ENCODE data around the gene ERI2. TPM values are rescaled to one million over a fixed set of nuclear protein-coding genes. Genes with fewer than 3 reads are reported as not detected.

Gene ERI2
- total and polyA plus RNA-seq, 7 donors = 7.2 to 24.3 (median 16.4) TPM

DNA sequence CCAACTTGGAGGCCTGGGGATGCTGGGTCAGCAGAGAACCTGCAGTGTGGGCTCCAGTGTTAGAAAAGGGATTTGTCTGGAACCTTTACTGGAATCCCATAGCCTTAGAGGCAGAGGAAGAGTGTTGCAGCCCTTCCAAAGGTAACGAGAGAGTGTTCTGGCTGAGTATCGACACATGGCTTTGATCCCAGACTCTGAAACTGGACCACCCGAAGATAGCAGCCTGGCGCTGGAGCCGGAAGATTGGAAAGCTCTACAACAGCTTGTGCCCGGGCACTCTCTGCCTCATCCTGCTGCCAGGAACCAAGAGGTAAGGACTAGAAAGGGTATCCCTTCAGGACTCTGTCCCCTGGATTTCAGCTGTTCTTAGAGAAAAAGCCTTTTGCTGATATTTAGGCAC, 39.8 kb upstream of the ERI2 start:
- H3K9me3 ChIP-seq = no peaks in the 10 kb centered on the region
- H3K27me3 ChIP-seq = no peaks in the 10 kb centered on the region
- TF ChIP-seq POLR2AphosphoS5 (IDR thresholded peaks at IDR 0.05) (no peak), POLR2A (IDR thresholded peaks at IDR 0.05) (no peak), EP300 (IDR thresholded peaks at IDR 0.05) (no peak)
- TF ChIP-seq, protein P1, sequence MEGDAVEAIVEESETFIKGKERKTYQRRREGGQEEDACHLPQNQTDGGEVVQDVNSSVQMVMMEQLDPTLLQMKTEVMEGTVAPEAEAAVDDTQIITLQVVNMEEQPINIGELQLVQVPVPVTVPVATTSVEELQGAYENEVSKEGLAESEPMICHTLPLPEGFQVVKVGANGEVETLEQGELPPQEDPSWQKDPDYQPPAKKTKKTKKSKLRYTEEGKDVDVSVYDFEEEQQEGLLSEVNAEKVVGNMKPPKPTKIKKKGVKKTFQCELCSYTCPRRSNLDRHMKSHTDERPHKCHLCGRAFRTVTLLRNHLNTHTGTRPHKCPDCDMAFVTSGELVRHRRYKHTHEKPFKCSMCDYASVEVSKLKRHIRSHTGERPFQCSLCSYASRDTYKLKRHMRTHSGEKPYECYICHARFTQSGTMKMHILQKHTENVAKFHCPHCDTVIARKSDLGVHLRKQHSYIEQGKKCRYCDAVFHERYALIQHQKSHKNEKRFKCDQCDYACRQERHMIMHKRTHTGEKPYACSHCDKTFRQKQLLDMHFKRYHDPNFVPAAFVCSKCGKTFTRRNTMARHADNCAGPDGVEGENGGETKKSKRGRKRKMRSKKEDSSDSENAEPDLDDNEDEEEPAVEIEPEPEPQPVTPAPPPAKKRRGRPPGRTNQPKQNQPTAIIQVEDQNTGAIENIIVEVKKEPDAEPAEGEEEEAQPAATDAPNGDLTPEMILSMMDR (IDR thresholded peaks at IDR 0.05) = no peak
- WGBS, 2 donors = 97 to 98% methylated on average over 6 of the region's 6 CpGs
- intact Hi-C loops (cut with DNase I) = no loop called here
- no peak for DNase-seq
- no peak overlapping the region for H3K27ac ChIP-seq
- no peak overlapping the region for H3K4me3 ChIP-seq
- peaks cover 0 to 16% (median 14%) of the 10 kb centered on the region in 4 donors for H3K4me1 ChIP-seq
- H3K36me3 ChIP-seq = no peaks in the 10 kb centered on the region

DNA sequence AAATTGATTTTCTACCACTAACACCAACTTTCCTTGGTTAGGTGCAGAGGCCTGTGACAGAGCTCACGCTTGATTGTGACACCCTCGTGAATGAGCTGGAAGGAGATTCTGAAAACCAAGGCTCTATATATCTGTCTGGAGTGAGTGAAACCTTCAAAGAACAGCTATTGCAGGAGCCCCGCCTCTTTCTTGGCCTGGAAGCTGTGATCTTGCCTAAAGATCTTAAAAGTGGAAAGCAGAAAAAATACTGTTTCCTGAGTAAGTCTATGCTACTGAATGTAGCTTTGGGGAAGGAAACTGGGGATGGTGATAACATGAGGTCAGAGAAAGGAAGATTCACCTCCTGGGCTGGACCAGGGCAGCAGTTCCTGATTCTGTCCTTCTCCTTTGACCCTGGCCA, 38.3 kb upstream of the ERI2 start:
- Histone ChIP-seq H3K9me3 (no peaks in the 10 kb centered on the region), H3K4me3 (no peak overlapping the region), H3K36me3 (no peaks in the 10 kb centered on the region), H3K27ac (no peak overlapping the region), H3K4me1 (peaks cover 0 to 2% (median 0%) of the 10 kb centered on the region in 4 donors), H3K27me3 (no peaks in the 10 kb centered on the region)
- no peak for DNase-seq
- TF ChIP-seq POLR2A (IDR thresholded peaks at IDR 0.05) = no peak
- no peak for TF ChIP-seq EP300 (IDR thresholded peaks at IDR 0.05)
- TF ChIP-seq, protein P1 (IDR thresholded peaks at IDR 0.05) = no peak
- no peak for TF ChIP-seq POLR2AphosphoS5 (IDR thresholded peaks at IDR 0.05)
- intact Hi-C loops (cut with DNase I) = no loop called here
- WGBS, 2 donors = 63 to 84% methylated on average over 3 of the region's 3 CpGs

DNA sequence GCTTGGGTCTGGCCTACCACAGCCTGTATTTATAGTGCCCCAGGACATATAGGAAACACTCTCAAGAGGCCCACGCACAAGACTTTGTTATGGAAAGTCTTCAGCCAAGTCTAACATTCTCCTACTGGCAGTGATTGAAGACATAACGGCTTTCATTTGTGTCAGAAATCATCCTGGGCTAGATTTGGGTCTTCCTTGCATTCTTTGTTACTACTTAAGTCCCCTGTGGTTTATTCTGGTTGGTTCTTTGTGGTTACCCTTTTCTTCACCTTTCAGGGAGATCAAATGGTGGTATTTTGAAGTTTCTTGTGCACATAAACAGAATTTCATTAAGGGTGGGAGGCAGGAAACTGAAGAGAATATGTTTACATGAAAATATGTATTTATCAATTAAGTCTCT, 37.8 kb upstream of the ERI2 start:
- Histone ChIP-seq H3K9me3 (no peaks in the 10 kb centered on the region), H3K27ac (no peak overlapping the region), H3K36me3 (no peaks in the 10 kb centered on the region), H3K27me3 (no peaks in the 10 kb centered on the region), H3K4me3 (no peak overlapping the region), H3K4me1 (no peaks in the 10 kb centered on the region)
- no peak for DNase-seq
- intact Hi-C loops (cut with DNase I) = no loop called here
- 64 to 92% methylated on average over 2 of the region's 2 CpGs for WGBS, 2 donors
- TF ChIP-seq, protein P1 (IDR thresholded peaks at IDR 0.05) = no peak
- no peak for TF ChIP-seq POLR2AphosphoS5 (IDR thresholded peaks at IDR 0.05)

DNA sequence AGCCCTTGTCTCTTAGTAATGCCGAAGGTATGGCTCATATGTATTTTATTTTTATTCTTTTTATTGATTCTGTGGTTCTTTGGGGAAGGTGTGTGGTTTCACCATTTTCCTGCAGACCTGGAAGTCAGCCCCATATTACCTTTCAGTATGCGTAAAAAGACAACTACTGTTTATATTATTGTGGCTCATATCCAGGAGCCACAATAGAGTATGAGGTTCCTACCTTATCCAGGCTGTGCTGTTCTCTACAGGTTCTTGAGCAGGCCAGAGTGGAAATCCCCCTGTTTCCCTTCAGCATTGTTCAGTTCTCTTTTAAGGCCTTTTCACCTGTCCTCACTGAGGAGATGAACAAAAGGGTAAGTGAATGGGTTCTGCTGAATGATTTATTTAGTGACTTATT, 33.2 kb upstream of the ERI2 start:
- Histone ChIP-seq H3K36me3 (no peaks in the 10 kb centered on the region), H3K27me3 (no peaks in the 10 kb centered on the region)

More for the DNA sequence above, 33.2 kb upstream of the ERI2 start:
- intact Hi-C loops (cut with DNase I) = no loop called here
- Histone ChIP-seq H3K9me3 (peaks cover 0 to 2% (median 0%) of the 10 kb centered on the region in 4 donors), H3K4me1 (no peaks in the 10 kb centered on the region), H3K4me3 (no peak overlapping the region), H3K27ac (no peak overlapping the region)
- DNase-seq = no peak
- TF ChIP-seq, protein P1 (IDR thresholded peaks at IDR 0.05) = no peak
- TF ChIP-seq POLR2AphosphoS5 (IDR thresholded peaks at IDR 0.05) (no peak), EP300 (IDR thresholded peaks at IDR 0.05) (no peak), POLR2A (IDR thresholded peaks at IDR 0.05) (no peak)
- 78 to 90% methylated on average over 2 of the region's 2 CpGs for WGBS, 2 donors
